HG02588 (cell line): ENCODE data around the gene MYZAP.

ENCODE experiments used
- ATAC-seq: cut with Tn5 transposase; IDR thresholded peaks from one replicate; pipeline ENCODE4 v1.9.1; 2021; ENCODE audit warnings: mild to moderate bottlenecking, moderate library complexity; ENCODE audit not compliant: unreplicated experiment

MYZAP gene

GRCh38 chr15:57691082-57691481, 99.4 kb downstream of the MYZAP start:
- ATAC-seq = no peak

DNA sequence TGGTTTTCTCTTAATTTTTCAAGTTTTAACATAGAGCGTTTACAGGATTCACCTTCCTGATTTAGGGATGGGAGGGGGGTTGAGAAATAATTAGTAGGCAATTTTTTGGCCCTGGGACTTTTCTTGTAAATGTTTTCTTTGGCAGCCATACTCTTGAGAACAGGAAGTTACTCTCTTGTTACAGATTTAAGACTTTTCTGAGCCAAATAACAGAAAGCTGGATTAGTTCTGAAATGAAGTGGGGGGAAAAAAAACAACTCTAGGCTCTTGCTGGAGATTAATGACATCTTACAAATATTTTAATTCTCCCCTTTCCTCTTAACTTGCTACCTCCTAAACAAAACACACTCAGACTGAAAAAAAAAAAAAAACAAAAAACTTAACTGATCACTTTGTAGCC, 101.0 kb downstream of the MYZAP start:
- ATAC-seq = no peak

DNA sequence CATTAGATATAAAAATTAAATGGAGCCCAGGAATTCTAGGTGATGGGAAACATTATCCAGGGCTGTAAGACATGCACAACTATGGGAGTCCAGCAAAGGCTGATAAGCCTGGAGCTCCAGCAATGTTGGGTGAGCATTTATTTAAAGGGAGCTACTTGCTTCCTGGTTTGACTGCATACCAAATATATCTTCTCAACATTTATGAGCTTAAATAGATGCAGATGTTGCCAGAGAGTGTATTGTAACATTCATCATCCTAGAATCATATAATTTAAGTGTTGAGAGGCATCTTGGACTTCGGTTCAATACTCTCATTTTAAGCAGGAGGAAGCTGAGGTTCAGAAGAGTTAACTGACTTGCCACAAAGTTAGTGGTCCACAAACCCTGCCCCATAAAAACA, 102.6 kb downstream of the MYZAP start:
- no peak for ATAC-seq

GRCh38 chr15:57696146-57696545, 104.4 kb downstream of the MYZAP start:
- no peak for ATAC-seq

- ATAC-seq = no peak
These were observed 105.9 kb downstream of the MYZAP start for GRCh38 chr15:57697588-57697987.

DNA sequence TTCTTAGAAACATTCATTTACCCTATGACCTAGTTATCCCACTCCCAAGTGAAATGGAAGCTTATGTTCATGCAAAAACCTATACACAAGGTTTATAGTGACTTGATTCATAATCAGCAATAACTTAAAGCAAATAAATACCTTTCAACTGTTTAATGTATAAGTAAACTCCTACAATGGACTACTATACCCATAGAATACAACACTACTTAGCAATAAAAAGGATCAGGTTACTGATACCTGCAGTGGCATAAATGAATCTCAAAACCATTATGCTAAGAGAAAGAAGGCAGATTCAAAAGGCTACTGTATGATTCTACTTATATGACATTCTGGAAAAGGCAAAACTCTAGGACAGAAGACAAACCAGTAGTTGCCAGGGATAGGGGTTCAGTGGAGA, 106.5 kb downstream of the MYZAP start:
- ATAC-seq = no peak

GRCh38 chr15:57698991-57699390, 107.3 kb downstream of the MYZAP start:
- ATAC-seq = no peak

- ATAC-seq = no peak
These were observed 111.7 kb downstream of the MYZAP start for GRCh38 chr15:57703387-57703786.

DNA sequence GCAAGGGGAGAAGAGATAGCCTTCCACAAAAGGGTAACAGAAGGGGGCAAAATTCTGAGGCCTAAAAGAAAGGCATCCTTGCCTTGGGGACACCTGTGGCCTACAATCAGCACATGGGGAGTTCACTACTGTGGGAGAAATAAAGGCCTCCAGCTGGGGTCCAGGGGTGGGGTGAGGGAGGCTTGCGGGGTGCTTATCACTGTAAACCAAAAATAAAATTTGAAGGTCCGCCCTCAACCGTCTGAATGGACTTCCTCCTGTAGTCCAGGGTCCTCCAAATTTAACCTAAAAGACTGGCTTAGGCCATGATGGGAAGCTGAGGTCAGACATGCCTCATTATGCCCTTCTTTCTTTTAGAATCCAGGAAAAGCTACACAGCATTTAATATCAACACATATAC, 112.7 kb downstream of the MYZAP start:
- ATAC-seq = no peak

- ATAC-seq = no peak
These were observed 114.2 kb downstream of the MYZAP start for GRCh38 chr15:57705746-57706404.

GRCh38 chr15:57706405-57707209, 114.9 kb downstream of the MYZAP start, which contains the start of gene POLR2M:
Gene POLR2M, plus strand, starts transcription at chr15:57706714. Its CDS starts 129 bp downstream, at chr15:57706843.
- ATAC-seq = peak; percentile 96

DNA sequence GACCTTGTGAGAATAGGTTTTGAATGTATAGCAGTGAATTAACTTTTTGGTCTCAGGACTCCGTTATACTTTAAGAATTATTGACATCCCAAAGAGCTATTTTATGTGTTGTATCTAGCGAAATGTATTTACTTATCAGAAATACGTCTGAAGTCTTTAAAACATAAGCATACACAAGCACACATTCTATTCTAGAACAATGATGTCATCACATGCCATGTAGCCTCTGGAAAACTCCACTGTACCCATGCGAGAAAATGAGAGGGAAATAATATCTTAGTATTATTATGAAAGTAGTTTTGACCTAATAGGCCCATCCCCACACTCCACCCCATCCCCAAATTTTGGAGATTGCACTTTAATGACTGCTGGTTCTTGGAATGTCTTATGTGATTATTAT, 116.3 kb downstream of the MYZAP start:
- ATAC-seq = no peak

DNA sequence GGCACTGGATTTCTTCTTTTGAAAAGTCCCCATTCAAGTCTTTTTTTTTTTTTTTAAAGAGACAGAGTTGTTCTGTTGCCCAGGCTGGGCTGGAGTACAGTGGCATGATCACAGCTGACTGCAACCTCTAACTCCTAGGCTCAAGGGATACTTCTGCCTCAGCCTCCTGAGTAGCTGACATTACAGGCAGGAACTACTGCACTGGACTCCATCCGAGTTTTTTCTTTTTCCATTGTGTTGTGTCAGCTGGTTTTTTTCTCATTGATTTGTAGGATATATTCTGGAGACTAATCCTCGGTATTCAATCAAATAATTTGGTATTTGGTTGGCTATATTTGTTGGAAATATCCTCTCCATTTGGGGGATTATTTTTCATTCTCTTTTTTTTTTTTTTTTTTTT, 126.6 kb downstream of the MYZAP start:
- ATAC-seq = no peak

- ATAC-seq = no peak
These were observed 129.2 kb downstream of the MYZAP start for GRCh38 chr15:57720867-57721266.

GRCh38 chr15:57726411-57726810, 134.7 kb downstream of the MYZAP start:
- ATAC-seq = no peak

DNA sequence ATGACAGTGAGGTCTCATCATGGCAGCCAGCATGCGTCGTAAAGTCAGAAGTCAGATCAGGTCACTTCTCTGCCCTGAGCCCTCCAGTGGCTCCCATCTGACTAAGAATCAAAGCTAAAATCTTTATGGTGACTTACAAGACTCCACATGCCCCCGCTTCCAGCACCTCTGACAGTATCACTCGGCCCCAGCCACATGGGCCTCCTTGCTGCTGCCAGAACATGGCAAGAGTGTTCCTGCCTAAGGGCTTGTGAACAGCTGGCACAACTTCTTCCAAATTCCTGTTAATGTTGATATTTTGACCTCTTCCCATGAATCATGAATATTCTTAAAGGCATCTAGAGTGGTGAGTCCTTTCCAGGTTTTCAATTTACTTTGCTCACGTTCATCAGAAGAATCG, 135.3 kb downstream of the MYZAP start:
- no peak for ATAC-seq

DNA sequence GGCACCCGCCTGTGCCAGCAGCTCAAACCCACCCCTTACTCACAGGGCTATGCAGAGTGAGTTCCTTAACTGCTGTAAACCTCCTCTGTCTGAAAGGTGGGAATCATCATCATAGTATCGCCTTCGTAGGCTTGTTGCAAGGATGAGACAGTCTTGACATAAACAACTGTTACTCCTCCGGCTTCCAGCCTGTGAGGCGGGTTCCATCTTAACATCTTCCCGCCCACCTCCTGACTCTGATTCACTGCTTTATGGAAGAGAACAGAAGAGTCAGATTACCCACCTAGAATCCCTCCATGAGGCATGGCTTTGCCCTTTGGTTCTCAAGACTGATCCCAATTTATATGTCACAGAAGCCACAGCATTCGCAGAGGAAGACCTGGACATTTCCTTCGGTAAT, 136.7 kb downstream of the MYZAP start:
- ATAC-seq = no peak

DNA sequence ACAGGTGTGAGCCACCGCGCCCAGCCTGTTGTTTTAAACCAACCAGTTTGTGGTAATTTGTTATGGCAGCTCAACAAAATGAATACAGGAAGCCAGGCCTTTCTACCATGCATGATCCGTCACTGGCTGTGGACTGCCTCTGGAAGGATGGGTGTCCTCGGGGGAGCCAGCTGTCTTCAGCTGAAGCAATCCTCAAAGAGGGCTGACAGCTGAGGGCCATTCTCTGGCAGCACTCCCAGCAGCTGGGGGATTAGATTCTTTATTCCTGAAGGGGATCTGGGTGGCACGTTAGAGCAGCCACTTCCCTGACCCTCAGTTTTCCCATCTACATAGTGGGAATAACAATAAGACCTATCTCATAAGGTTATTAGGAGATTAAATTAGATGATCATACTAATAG, 139.2 kb downstream of the MYZAP start:
- no peak for ATAC-seq

GRCh38 chr15:57731530-57732103, 139.9 kb downstream of the MYZAP start:
- no peak for ATAC-seq

DNA sequence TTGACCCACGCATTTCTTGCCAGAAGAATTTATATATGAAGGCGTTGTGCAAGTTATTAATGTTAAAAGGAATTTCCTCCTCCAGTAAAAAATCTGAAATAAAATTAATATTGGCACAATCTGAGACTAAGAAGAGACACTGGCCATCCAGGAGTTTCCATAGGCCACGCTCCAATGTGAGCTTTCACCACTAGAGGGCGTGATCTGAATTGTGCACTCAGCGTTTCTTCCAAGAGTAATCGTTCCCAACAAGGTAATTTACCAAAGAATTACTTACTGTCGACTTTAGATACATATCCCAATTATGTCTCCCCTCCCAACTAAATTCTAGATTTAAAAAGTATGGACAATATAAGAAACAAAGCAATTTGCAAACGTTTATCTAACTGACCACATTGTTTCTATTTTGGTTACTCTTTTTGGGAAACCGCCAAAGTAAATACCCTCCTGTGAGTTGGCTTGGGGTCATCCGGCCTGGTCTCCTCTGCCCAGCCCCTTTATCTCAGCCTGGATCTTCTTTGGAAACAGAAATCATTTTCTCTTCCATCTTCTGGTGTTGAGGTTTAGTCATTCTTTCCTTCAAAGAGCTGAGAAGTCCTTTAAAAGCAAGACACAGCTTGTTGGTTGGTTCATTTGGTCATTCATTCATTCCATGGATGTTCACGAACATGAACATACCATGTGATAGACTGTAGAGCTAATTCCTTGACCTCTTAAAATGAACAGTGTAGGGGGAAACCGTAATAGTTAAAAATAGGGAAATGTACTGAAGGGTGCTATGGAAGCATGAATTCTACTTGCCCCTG, 141.0 kb downstream of the MYZAP start:
- ATAC-seq = no peak

DNA sequence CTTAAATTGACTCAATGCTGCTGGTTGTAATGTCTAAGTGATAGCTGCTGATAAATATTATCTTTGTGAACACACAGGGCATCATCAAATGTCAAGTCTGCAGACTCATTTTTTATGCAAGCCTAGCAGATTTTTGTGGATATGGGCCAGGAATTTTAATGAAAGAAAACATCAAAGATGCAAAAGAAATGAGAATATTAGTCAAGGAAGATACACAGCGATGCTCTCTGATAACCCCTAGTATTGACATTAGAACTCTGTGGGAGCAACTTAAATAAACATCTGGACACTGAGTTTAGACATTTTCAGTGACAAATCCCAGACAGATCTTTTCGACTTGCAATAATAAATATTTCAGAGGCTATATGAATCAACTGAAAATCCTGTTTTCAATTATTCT, 143.2 kb downstream of the MYZAP start:
- ATAC-seq = no peak
